Naive thymus-derived CD4-positive, alpha-beta T cell (primary cell): ENCODE measurements around the gene PILRA. TPM values are rescaled to one million over a fixed set of nuclear protein-coding genes. Genes with fewer than 3 reads are reported as not detected.

Experiments used
- ATAC-seq: fragments of 150-1000 bp; cut with Tn5 transposase; 2 replicates; pipeline ENCODE4 v1.10.0; 2021; ENCODE audit warnings: mild to moderate bottlenecking, moderate library complexity
- CTCF ChIA-PET: fragments of 350-600 bp; sonication (Branson Sonifier 250); formaldehyde crosslinking; loops from one replicate; lab custom pipeline; 2021; ENCODE audit warnings: antibody characterized with exemption; lab: Charles Lee
- POLR2A ChIA-PET: fragments of 350-600 bp; sonication (Branson Sonifier 250); formaldehyde crosslinking; loops from one replicate; lab custom pipeline; 2021; ENCODE audit warnings: antibody characterized with exemption, inconsistent platforms; lab: Charles Lee
- DNase-seq, 9 donors: peaks; one replicate each; pipeline versions ENCODE4 v3.0.0 to v3.0.0-alpha.2; 2020 to 2022; ENCODE audit warnings: mixed read lengths in 1 of 9
- H3K27ac ChIP-seq: one replicate; pipeline ENCODE4 v1.7.0; 2013; ENCODE audit warnings: mild to moderate bottlenecking, low read depth, low read length, moderate library complexity
- H3K27me3 ChIP-seq, 2 donors: one replicate each; pipeline ENCODE4 v1.7.0; 2013; ENCODE audit warnings: low read length in 2 of 2, mild to moderate bottlenecking in 2 of 2, moderate library complexity in 2 of 2; ENCODE audit not compliant: control insufficient read depth in 2 of 2, insufficient read depth in 2 of 2
- H3K36me3 ChIP-seq, 3 experiments: 1 replicate in 2 of 3; 2 replicates in 1 of 3; pipeline ENCODE4 v1.7.0; 2013; ENCODE audit warnings: low read length in 3 of 3, mild to moderate bottlenecking in 3 of 3, moderate library complexity in 1 of 3; ENCODE audit not compliant: insufficient read depth in 3 of 3, control insufficient read depth in 2 of 3
- H3K4me1 ChIP-seq, 2 donors: one replicate each; pipeline ENCODE4 v1.7.0; 2013; ENCODE audit warnings: low read length in 2 of 2, mild to moderate bottlenecking in 2 of 2, moderate library complexity in 1 of 2; ENCODE audit not compliant: control insufficient read depth in 2 of 2, insufficient read depth in 2 of 2
- H3K4me3 ChIP-seq: 2 replicates; pipeline ENCODE4 v1.7.0; 2013; ENCODE audit warnings: mild to moderate bottlenecking, low read length
- H3K9me3 ChIP-seq, 3 experiments: 1 replicate in 2 of 3; 2 replicates in 1 of 3; pipeline ENCODE4 v1.7.0; 2013; ENCODE audit warnings: low read length in 3 of 3; ENCODE audit not compliant: control insufficient read depth in 2 of 3
- H3K27ac Mint-ChIP-seq, 9 donors: one replicate each; pipeline ENCODE4 v1.8.0; 2020 to 2022; ENCODE audit warnings: mixed read lengths in 9 of 9, mild to moderate bottlenecking in 8 of 9, moderate library complexity in 5 of 9, inconsistent platforms in 2 of 9
- H3K27me3 Mint-ChIP-seq, 5 donors: one replicate each; pipeline ENCODE4 v1.8.0; 2021 to 2022; ENCODE audit warnings: mixed read lengths in 5 of 5, mild to moderate bottlenecking in 1 of 5
- H3K36me3 Mint-ChIP-seq, 5 donors: one replicate each; pipeline ENCODE4 v1.8.0; 2020 to 2022; ENCODE audit warnings: mixed read lengths in 5 of 5, mild to moderate bottlenecking in 3 of 5, inconsistent platforms in 1 of 5
- H3K4me1 Mint-ChIP-seq, 7 donors: one replicate each; pipeline ENCODE4 v1.8.0; 2020 to 2022; ENCODE audit warnings: mixed read lengths in 7 of 7, mild to moderate bottlenecking in 3 of 7, inconsistent platforms in 1 of 7
- H3K4me3 Mint-ChIP-seq, 10 donors: one replicate each; pipeline ENCODE4 v1.8.0; 2020 to 2022; ENCODE audit warnings: mild to moderate bottlenecking in 10 of 10, mixed read lengths in 10 of 10, moderate library complexity in 6 of 10, inconsistent platforms in 2 of 10
- H3K9me3 Mint-ChIP-seq, 11 donors: one replicate each; pipeline ENCODE4 v1.8.0; 2020 to 2022; ENCODE audit warnings: mixed read lengths in 11 of 11, mild to moderate bottlenecking in 4 of 11, inconsistent platforms in 1 of 11, moderate library complexity in 1 of 11
- intact Hi-C, 2 donors: fragments of 100-400 bp; cut with micrococcal nuclease; formaldehyde crosslinking; loops; one replicate each; pipeline ENCODE4 v1.15.1; 2023
- polyA plus RNA-seq, 2 donors: library from polyadenylated mRNA; unstranded; fragments of 300-500 nt; fragmentation: Illumina TruSeq; gene quantifications; one replicate each; pipeline ENCODE4 v1.2.3, GENCODE V29; 2021
- total RNA-seq, 6 experiments: library from RNA in 5 of 6; stranded (reverse) in 5 of 6; gene quantifications; 1 replicate in 5 of 6; 2 replicates in 1 of 6; pipeline ENCODE4 v1.2.3 and lab custom pipeline; 2021 to 2026

PILRA gene
- total and polyA plus RNA-seq, 7 experiments from 2014 or later: 0.40 to 118 (median 13.4) TPM

DNA sequence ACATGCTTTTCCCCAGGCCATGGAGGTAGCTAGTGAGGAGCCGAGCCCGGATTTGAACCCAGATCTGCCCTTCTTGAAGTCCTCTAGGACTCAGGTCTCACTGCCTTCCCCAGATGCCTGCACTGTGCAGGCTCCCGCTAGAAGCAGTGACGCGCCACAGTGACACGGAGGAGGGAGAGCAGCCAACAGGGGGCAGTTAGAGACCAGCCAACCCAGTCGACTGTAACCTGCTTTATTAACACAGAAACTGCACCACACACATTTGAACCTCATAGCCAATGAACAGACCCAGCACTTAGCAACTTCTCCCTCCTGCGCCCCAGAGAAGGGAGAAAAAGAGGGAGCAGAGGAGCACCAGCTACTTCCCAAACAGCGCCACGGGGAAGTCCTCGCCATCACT lies 27.4 kb downstream of the PILRA start:
- Histone ChIP-seq H3K9me3 (no peaks in the 10 kb centered on the region), H3K4me1 (peaks cover 6 to 9% of the 10 kb centered on the region in 2 donors), H3K36me3 (no peaks in the 10 kb centered on the region), H3K27me3 (no peaks in the 10 kb centered on the region), H3K4me3 (no peak overlapping the region), H3K27ac (no peak overlapping the region)
- ChIA-PET CTCF (no interaction called here), POLR2A (no interaction called here)
- Mint-ChIP-seq H3K27me3 (peaks cover 0 to 51% (median 0%) of the 10 kb centered on the region in 5 donors), H3K36me3 (peaks cover 0 to 21% (median 5%) of the 10 kb centered on the region in 5 donors), H3K9me3 (no peaks in the 10 kb centered on the region), H3K27ac (peak overlapping the region in 1 of 9 donors; percentile 32), H3K4me1 (peaks cover 16 to 23% (median 22%) of the 10 kb centered on the region in 7 donors), H3K4me3 (no peak overlapping the region)
- intact Hi-C loops: no loop called here
- DNase-seq (peak in 1 of 9 donors; percentile 20), ATAC-seq (no peak)

DNA sequence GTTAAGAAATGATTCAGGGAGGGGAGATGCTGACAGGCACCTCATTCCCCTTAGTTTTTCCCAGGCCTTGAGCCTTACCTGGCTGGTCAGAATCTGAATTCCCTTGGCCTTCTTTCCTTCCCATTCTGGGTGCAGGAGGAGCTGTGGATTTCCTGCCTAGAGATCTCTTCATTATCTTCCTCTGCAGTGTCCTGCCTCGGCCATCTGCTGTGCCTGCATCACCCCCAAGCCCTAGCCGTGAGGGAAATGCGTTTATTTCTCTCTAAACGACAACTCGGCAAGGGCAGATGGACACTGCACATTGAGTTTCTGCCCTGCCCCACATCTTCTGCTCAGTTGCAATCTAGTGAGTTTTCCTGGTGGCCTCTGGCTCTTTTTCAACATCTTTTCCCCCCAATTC lies 28.5 kb downstream of the PILRA start:
- no peaks in the 10 kb centered on the region for H3K9me3 Mint-ChIP-seq
- no peak overlapping the region for H3K4me3 Mint-ChIP-seq
- CTCF ChIA-PET: no interaction called here

DNA sequence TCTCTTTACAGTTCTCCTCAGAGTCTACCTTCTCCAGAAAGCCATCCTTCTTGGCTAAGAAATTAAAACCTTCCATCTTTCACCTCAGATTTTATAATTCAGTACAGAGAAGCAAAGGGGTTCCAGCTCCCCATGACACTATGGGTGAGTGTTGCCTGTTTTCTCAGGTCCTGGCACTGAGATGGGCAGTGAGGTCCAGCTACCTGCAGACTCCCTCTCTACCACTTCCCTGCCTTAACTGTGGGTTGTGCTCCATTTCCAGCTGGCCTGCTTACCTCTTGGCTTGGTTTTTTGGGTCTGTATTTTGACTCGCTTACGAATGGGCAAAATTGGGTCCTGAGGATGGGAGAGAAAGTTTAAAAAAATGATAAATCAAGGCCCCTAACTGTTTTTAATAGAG lies 29.0 kb downstream of the PILRA start:
- Mint-ChIP-seq H3K4me3 (no peak overlapping the region), H3K27me3 (peaks cover 0 to 56% (median 0%) of the 10 kb centered on the region in 5 donors), H3K4me1 (peaks cover 8 to 15% (median 12%) of the 10 kb centered on the region in 7 donors), H3K27ac (no peak overlapping the region), H3K36me3 (peaks cover 0 to 21% (median 5%) of the 10 kb centered on the region in 5 donors), H3K9me3 (no peaks in the 10 kb centered on the region)
- Histone ChIP-seq H3K27me3 (no peaks in the 10 kb centered on the region), H3K4me3 (no peak overlapping the region), H3K27ac (no peak overlapping the region), H3K36me3 (no peaks in the 10 kb centered on the region), H3K9me3 (no peaks in the 10 kb centered on the region), H3K4me1 (peaks cover 1 to 6% of the 10 kb centered on the region in 2 donors)
- CTCF ChIA-PET: no interaction called here
- ATAC-seq (no peak), DNase-seq (no peak)
- intact Hi-C loops: no loop called here
- POLR2A ChIA-PET: interaction anchor here (1.6 kb wide), 1 partner anchor 26 kb away, joined by 4 read pairs; the partner anchor contains the start of gene ZCWPW1

More for the DNA sequence above, 28.5 kb downstream of the PILRA start:
- no peaks in the 10 kb centered on the region for H3K36me3 ChIP-seq
- H3K27ac Mint-ChIP-seq: no peak overlapping the region
- DNase-seq: no peak
- intact Hi-C loops: no loop called here
- peaks cover 0 to 21% (median 5%) of the 10 kb centered on the region in 5 donors for H3K36me3 Mint-ChIP-seq
- peaks cover 12 to 17% (median 16%) of the 10 kb centered on the region in 7 donors for H3K4me1 Mint-ChIP-seq
- H3K9me3 ChIP-seq: no peaks in the 10 kb centered on the region
- POLR2A ChIA-PET: interaction anchor here (1.6 kb wide), 1 partner anchor 27 kb away, joined by 4 read pairs; the partner anchor contains the start of gene ZCWPW1
- H3K27me3 ChIP-seq: no peaks in the 10 kb centered on the region
- no peak overlapping the region for H3K27ac ChIP-seq
- H3K4me3 ChIP-seq: no peak overlapping the region
- H3K4me1 ChIP-seq: peaks cover 6 to 9% of the 10 kb centered on the region in 2 donors
- H3K27me3 Mint-ChIP-seq: peaks cover 0 to 54% (median 0%) of the 10 kb centered on the region in 5 donors
- ATAC-seq: no peak

DNA sequence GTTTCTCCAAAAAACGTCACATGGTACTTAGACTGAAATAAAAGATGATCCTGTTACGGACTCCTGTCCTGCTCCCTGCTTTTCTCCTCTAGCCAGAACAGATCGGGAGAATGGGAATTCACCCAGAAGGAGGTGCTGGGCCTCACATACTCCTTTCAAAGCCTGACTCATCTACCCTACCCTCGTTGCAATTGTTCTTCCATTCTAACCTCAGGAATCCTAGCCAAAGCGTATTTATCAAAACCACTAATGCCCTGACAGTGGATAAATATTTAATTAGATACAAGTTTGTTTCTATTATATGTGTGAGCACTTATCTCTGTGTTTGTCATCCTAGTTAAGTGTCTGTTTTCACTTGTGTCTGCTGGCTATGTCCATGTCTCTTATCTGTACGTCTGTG lies 33.5 kb downstream of the PILRA start:
- Mint-ChIP-seq H3K4me3 (no peak overlapping the region), H3K27ac (no peak overlapping the region), H3K36me3 (peaks cover 0 to 15% (median 2%) of the 10 kb centered on the region in 5 donors), H3K9me3 (no peaks in the 10 kb centered on the region), H3K27me3 (peaks cover 0 to 34% (median 0%) of the 10 kb centered on the region in 5 donors), H3K4me1 (peaks cover 0 to 5% (median 2%) of the 10 kb centered on the region in 7 donors)
- intact Hi-C loops: loop anchor here (1.0 to 5.0 kb wide), 8 partner anchors 38 to 428 kb away; no protein-coding TSS in a partner anchor
- ATAC-seq: no peak
- H3K27ac ChIP-seq: no peak overlapping the region
- POLR2A ChIA-PET: interaction anchor here (1.5 to 1.7 kb wide), 3 partner anchors 22 to 186 kb away, joined by 4 to 7 read pairs (median 4); partner anchors contain the start of genes PVRIG and ZCWPW1
- CTCF ChIA-PET: interaction anchor here (0.8 to 2.2 kb wide), 7 partner anchors 9 to 427 kb away, joined by 3 to 13 read pairs (median 4); no protein-coding TSS in a partner anchor
- no peaks in the 10 kb centered on the region for H3K27me3 ChIP-seq
- H3K9me3 ChIP-seq: no peaks in the 10 kb centered on the region
- H3K4me1 ChIP-seq: no peaks in the 10 kb centered on the region
- H3K4me3 ChIP-seq: no peak overlapping the region
- H3K36me3 ChIP-seq: no peaks in the 10 kb centered on the region
- no peak for DNase-seq

DNA sequence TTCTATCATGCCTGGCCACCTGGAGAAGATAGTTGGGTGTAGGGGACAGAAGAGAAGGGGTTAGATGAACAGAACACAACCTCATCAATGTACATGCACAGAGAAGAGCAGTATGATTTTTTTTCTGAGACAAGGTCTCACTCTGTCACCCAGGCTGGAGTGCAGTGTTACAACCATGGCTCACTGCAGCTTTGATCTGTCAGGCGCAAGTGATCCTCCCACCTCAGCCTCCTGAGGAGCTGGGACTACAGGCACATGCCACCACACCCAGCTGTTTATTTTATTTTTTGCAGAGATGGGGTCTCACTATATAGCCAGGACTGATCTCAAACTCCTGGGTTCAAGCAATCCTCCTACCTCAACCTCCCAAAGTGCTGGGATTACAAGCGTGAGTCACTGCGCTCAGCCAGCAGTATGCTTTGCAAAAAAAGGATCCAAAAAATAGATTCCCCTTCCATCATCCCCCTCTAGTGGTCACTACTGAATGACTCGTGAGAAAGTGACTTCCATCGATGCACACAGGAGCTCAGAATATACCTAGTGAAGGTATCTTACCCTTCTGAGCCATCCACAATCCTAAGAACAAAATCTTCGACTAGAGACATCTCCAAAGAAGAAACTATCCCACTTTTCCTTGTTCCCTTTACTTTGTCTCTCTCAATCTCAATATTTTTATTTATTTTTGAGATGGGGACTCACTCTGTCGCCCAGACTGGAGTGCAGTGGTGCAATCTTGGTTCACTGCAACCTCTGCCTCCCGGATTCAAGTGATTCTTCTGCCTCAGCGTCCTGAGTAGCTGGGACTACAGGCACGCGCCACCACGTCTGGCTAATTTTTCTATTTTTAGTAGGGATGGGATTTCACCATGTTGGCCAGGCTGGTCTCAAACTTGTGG lies 34.2 kb downstream of the PILRA start:
- peak; percentile 97 for ATAC-seq
- POLR2A ChIA-PET: interaction anchor here (0.5 to 1.7 kb wide), 5 partner anchors 14 to 187 kb away, joined by 3 to 7 read pairs (median 4); partner anchors contain the start of genes PVRIG and ZCWPW1
- CTCF ChIA-PET: interaction anchor here (0.7 to 2.2 kb wide), 9 partner anchors 10 to 428 kb away, joined by 3 to 13 read pairs (median 4); partner anchors contain the start of gene MEPCE

DNA sequence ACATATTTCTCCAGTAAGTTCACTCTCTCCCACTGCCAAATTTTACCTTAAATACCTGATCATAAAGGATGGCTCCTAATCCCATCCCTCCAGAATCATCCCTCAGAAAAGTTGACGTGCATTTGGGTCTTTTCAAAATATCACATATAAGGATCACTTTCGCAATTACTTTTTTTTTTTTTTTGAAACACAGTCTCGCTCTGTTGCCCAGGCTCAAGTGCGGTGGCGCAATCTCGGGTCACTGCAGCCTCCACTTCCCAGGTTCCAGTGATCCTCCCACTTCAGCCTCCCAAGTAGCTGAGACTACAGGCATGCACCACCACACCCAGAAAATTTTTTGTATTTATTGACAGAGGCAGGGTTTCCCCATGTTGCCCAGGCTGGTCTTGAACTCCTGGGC lies 37.8 kb downstream of the PILRA start:
- H3K27me3 Mint-ChIP-seq: peaks cover 0 to 25% (median 0%) of the 10 kb centered on the region in 5 donors
- no peak overlapping the region for H3K4me3 Mint-ChIP-seq
- Histone ChIP-seq H3K9me3 (no peaks in the 10 kb centered on the region), H3K4me1 (no peaks in the 10 kb centered on the region), H3K27me3 (no peaks in the 10 kb centered on the region), H3K27ac (no peak overlapping the region), H3K36me3 (no peaks in the 10 kb centered on the region), H3K4me3 (no peak overlapping the region)
- intact Hi-C loops: no loop called here
- DNase-seq (no peak), ATAC-seq (no peak)
- POLR2A ChIA-PET: interaction anchor here (0.7 kb wide), 1 partner anchor 15 kb away, joined by 3 read pairs; no protein-coding TSS in a partner anchor
- H3K27ac Mint-ChIP-seq: no peak overlapping the region
- peaks cover 0 to 11% (median 4%) of the 10 kb centered on the region in 7 donors for H3K4me1 Mint-ChIP-seq
- H3K9me3 Mint-ChIP-seq: no peaks in the 10 kb centered on the region
- H3K36me3 Mint-ChIP-seq: peaks cover 0 to 13% (median 9%) of the 10 kb centered on the region in 5 donors
- CTCF ChIA-PET: interaction anchor here (1.1 kb wide), 1 partner anchor 278 kb away, joined by 3 read pairs; no protein-coding TSS in a partner anchor

More for the DNA sequence above, 34.2 kb downstream of the PILRA start:
- peak overlapping the region in 1 of 9 donors; percentile 65 for H3K27ac Mint-ChIP-seq
- peaks cover 0 to 32% (median 0%) of the 10 kb centered on the region in 5 donors for H3K27me3 Mint-ChIP-seq
- Histone ChIP-seq H3K9me3 (no peaks in the 10 kb centered on the region), H3K36me3 (no peaks in the 10 kb centered on the region), H3K27ac (no peak overlapping the region), H3K4me1 (no peaks in the 10 kb centered on the region), H3K4me3 (no peak overlapping the region), H3K27me3 (no peaks in the 10 kb centered on the region)
- peaks cover 0 to 12% (median 0%) of the 10 kb centered on the region in 5 donors for H3K36me3 Mint-ChIP-seq
- H3K9me3 Mint-ChIP-seq: no peaks in the 10 kb centered on the region
- intact Hi-C loops: loop anchor here (1.0 to 5.0 kb wide), 8 partner anchors 39 to 429 kb away; no protein-coding TSS in a partner anchor
- H3K4me1 Mint-ChIP-seq: peaks cover 0 to 5% (median 2%) of the 10 kb centered on the region in 7 donors
- peak in 7 of 9 donors; percentile 35 to 69 (median 53) for DNase-seq
- no peak overlapping the region for H3K4me3 Mint-ChIP-seq
